Measurements from ENCODE around the gene ANKS1A.

ANKS1A gene

DNA sequence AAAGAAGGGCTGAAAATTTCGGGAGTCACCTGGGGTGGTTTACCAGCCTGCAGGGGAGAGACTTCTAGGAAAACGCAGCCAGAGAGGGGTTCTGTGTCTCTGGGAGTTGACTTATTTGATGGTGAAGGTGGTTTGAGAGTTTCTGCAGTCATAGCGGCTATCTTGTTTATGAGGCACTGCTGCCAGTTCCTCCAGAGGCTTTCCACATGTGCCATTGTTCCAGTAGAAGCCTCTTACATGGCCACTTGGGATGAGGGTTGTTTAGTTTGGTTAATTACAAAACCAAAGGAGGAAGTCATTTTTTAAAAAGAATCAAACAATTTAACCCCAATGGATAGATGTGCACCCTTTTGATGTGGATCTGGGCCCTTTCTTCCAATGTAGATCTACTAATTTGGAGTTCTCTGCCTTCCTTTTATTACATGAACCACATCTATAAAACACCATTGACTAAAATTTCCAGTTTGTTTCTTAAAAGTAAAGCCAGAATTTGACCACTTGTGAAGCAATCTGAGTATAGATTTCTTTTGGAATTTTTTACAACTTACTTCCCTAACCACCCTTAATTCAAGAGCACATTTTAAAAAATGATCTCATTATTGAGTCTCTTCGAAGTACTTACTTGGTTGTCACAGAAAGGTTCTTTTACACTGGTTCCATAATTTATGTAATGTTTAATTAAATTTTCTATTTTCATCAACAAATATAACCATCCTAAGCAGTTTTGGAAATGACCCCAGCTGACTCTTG lies 154.5 kb downstream of the ANKS1A start:
- no peak for DNase-seq (ENCODE audit: low spot score)

GRCh38 chr6:35044145-35044745 lies 155.2 kb downstream of the ANKS1A start:
- DNase-seq (ENCODE audit: low spot score), result no peak

GRCh38 chr6:35044761-35045421 lies 155.8 kb downstream of the ANKS1A start:
- no peak for DNase-seq (ENCODE audit: low spot score)

DNA sequence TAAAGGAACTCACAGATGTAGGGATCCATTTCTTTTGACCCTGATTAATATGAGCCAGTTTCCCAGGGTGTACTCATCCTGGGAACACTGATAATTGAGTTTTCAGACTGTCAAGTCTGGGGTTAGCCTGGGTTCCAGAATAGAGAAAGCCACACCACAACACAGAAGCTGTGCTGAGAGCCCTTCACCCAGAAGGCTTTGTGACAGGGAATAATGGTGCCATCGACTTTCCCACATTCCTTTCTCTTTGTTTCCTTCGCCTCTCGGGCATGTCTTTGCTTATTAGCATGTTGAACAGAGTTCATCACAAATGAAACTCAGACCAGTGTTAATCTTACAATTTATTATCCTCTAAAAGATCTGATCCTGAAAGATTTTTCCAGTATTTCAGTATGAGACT lies 157.0 kb downstream of the ANKS1A start:
- no peak for DNase-seq (ENCODE audit: low spot score)

DNA sequence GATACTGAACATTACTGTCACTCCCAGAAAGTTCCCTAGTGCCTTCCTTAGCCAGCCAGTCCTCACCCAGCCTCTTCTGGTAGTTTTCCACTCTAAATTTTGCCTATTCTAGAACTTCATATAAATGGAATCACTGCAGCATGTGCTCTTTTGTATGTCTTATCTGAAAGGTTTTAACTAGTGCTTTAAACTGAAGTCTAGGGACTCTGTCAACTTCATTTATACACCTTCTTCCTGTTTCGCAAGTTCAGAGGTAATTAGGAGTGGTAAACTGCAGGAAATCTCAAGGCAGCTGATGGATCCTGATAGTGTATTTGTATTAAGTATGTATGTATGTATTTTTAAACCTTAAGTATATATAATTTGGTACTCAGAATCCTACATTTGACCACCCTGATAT lies 157.8 kb downstream of the ANKS1A start:
- DNase-seq (ENCODE audit: low spot score), result no peak

DNA sequence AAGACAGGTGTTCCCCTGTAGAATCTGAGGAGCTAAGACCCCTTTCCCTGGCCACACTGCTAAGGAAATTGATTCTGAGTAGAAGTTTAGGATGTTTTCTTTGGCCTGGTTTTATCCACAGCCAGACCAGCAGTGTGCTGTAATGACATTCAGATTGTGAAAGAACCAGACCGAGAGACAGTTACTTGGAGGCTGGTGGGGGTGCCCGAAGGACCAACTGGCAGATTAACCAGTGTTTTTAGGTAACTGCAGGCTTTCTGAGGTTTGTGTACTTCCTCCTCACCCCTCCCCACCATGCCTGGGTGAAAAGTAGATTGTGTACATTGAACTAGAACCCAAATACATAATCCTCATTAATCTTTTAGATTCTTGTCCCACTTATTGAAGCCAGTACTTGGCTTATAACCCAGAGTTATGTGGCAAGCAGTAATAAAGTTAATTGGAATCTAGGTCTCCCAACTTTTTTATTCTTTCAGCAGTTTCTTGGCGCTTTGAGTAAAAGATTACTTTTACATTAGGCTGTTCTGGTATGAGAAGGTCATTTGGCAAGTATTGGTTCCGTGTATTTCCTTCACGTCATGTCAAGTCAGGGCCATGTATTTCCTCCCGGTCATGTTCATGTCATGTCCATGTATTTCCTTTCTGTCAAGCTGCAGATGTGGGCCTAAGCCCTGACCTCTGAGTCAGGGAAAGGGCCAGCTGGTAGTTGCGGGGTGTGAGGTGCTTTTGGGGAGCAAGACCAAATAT lies 158.4 kb downstream of the ANKS1A start:
- DNase-seq (ENCODE audit: low spot score), result no peak

GRCh38 chr6:35048031-35048613 lies 159.1 kb downstream of the ANKS1A start:
- no peak for DNase-seq (ENCODE audit: low spot score)

DNA sequence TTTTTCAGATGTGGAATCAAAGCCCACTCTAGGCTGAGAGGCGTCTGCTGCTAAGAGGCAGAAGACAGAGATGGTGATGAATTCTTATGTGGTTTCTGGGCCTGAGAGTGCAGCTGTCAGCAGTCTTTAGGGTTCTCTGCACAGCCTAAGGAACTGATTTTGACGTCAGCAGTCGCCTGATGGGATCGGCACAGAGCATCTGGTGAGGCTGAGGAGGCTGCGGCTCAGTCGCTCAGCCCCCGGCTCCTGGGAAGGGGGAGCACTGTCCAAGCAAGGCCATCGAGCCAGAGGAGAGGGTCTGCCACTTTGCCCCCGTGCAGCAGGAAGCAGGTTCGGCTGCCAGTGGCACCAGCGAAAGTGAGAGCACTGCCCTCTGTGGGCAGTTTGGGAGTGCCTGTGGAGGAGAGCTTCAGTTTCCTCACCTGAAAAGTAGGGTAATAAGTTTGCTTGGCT lies 159.6 kb downstream of the ANKS1A start:
- no peak for DNase-seq (ENCODE audit: low spot score)

DNA sequence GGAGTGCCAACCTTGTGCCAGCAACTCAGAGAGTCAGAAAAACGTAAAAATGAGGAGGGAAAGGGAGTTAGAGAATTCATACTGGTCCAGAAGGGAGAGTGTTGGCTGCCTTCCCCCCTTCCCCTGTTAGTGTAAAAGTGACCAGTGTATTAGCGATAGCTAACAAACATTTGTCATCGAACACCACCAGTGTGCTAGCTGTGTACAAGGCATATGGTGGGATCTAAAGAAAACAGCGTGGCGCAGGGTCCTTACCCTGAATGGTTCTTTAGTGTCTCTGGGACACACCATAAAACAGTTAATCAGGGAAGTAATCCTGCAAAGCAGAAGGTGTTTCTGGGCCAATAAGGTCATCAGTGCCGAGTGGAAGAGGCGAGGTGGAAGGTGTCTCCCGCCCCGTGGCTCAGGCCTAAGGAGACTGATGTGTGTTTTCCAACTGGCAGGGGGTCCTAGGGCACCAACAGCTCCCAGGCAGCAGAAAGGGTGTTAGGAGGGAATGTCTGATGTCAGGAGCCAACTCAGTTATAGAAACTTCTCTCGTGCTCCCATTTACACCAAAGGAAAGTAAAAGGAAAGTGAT lies 160.2 kb downstream of the ANKS1A start:
- DNase-seq (ENCODE audit: low spot score), result no peak

DNA sequence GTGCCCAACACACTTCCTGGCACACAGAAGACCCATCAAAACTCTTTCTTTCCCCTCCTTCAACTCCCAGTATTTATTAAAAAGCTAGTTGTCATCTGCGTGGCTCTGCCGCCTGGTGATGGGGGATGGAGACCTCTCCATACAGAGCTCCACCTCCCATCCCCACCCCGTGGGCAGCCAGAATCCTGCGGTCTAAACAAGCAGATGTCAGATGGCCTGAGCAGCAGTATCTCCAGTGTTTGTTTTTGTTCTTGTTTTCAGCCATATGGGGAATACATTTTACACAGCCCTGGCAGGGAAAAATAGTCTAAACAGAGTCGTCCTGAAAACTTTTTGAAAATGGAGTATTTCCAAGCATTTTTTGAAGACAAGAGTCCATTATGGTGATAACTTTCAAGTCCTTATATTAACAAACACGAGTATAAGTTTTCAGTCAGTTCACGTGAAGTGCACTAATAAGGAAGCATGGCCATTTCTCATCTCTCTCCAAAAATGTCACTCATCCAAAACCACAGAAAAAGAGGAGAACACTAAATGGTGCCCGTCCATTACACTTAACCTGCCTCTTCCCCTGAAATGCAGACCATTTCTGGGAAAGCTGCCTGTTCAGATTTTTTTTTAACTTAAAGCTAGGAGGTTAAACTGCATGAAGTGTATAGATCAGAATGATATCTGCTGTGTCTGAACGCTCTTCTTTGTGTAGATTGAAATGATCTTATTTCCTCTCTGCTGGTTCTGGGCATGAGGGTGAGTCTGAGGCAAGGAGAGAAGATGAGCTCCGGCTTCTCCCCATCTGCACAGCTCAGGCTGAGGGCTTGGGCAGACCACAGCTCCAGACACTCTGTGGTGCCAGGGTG lies 161.1 kb downstream of the ANKS1A start:
- DNase-seq (ENCODE audit: low spot score), result no peak

GRCh38 chr6:35050757-35051330 lies 161.8 kb downstream of the ANKS1A start:
- DNase-seq (ENCODE audit: low spot score), result no peak

DNA sequence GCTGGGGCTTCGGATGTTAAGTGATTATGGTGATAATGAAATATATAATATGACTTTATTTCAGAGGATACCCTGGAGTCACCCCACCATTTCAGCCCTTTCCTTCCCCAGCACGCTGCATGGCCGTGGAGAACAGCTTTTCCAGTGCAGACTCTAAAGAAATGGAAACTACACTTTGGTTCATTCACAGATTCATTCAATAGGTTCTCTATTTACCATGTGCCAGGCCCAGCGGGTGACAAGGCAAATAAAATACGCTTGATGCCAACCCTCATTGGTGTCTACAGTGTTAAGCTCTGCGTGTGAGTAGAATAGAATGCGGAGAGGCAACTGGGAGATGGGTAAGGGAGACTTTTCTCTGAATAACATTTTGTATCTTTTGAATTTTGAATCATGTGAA lies 162.3 kb downstream of the ANKS1A start:
- no peak for DNase-seq (ENCODE audit: low spot score)

- no peak for DNase-seq (ENCODE audit: low spot score)
Observed at GRCh38 chr6:35051997-35052583, 163.0 kb downstream of the ANKS1A start.

GRCh38 chr6:35052694-35053565 lies 163.9 kb downstream of the ANKS1A start:
- no peak for DNase-seq (ENCODE audit: low spot score)

- no peak for DNase-seq (ENCODE audit: low spot score)
Observed at GRCh38 chr6:35053701-35054100, 164.6 kb downstream of the ANKS1A start.

GRCh38 chr6:35054106-35054742 lies 165.2 kb downstream of the ANKS1A start:
- no peak for DNase-seq (ENCODE audit: low spot score)

DNA sequence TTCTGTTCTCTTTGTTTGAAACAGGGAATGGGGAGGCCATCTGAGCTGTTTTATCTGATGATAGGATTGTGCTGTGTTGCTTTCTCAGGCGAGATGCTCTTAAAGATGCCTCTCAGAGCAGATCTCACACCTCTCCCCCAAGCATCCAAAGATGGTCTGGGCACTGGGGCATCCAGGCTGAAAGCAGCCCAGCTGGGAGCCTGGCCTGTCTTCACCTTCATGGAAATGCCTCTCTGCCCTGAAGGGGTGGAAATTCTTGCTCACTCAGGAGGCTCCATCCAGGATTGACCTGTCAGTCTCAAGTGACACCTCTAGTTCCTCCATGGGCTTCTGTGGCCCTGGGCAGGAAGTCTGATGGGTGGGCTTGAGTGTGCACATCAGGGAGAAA lies 165.7 kb downstream of the ANKS1A start:
- no peak for DNase-seq (ENCODE audit: low spot score)

GRCh38 chr6:35055891-35056290 lies 166.8 kb downstream of the ANKS1A start:
- DNase-seq (ENCODE audit: low spot score), result no peak

DNA sequence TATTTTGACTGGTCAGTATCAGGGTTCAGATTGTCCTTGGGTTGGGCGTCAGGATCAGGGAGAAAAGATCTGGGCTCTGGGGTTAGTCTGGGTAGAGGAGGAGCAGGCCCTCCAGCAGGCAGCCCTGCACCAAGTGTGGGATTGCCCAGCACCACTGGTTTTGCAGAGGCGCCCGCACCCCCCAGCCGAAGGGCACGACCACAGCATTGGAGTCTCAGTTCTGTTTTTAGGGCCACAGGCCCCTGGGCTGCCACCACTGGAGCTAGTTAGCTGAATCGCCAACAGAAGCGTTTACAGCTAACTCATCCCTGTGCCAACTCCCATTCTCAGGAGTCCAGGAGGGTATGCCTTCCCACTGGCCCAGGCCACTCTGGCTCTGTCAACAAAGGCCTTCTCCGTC lies 167.9 kb downstream of the ANKS1A start:
- no peak for DNase-seq (ENCODE audit: low spot score)

All from LoVo (cell line).